T1000 (cell line): ENCODE measurements around the gene ZNF107.
"Not testable (repeated sequence)": the region's sequence is repeated elsewhere in the genome, so short reads cannot be mapped to it uniquely, and the experiment has no call there.

Experiments
- DNase-seq: peaks from one replicate; lab custom pipeline; 2025; ENCODE audit warnings: mixed read lengths; lab: John Stamatoyannopoulos, UW

The ZNF107 gene

DNA sequence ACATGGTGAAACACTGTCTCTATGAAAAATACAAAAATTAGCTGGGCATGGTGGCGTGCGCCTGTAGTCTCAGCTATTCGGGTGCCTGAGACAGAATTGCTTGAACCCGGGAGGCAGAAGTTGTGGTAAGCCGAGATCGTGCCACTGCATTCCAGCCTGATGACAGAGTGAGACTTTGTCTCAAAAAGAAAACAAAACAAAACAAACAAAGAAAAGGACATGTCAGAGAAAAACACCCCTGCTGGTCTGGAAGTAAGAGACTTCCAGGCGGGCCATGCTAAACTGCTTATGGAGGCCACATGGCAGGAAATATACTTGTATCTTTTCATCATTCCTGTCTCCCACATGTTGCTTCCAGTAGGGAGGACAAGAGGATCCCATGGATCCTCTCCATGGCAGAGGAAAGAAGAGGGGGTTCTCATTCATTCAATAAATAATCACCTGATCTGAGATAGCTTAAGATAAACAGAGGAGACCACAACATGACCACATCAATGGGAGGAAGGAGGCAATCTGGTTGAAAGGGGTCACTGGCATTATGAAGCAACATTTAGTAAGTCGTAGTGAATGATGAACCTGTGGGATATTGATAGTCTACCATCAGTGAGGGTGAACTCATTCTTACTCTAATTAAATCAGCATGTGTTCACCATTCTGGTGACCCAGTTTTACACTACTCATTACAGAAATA is 67.8 kb downstream of the ZNF107 start:
- DNase-seq: peak; percentile 18

DNA sequence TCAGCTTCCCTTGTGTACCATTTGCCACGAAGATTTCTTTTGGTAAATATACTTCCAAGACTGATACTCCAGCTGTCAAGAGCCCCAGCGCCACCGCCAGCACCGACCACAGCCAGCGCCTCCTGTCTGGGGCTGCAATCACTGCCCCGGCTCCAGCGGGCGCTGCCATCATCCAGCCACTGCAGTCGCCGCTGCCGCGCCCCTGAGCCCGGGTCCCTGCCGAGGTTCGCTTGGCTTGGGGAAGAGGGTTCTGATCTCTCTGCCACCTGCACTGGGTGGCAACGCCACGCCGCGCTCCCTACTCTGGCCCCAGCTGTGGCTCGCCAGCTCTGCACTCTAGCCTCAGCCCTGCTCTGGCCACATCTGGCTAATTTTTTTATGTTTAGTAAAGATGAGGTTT is 70.6 kb downstream of the ZNF107 start:
- DNase-seq: no peak

DNA sequence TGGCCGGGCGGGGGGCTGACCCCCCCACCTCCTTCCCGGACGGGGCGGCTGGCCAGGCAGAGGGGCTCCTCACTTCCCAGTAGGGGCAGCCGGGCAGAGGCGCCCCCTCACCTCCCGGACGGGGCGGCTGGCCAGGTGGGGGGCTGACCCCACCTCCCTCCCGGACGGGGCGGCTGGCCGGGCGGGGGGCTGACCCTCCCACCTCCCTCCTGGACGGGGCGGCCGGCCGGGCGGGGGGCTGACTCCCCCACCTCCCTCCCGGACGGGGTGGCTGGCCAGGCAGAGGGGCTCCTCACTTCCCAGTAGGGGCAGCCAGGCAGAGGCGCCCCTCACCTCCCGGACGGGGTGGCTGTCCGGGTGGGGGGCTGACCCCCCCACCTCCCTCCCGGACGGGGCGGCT is 72.5 kb downstream of the ZNF107 start:
- DNase-seq: not testable (repeated sequence)

DNA sequence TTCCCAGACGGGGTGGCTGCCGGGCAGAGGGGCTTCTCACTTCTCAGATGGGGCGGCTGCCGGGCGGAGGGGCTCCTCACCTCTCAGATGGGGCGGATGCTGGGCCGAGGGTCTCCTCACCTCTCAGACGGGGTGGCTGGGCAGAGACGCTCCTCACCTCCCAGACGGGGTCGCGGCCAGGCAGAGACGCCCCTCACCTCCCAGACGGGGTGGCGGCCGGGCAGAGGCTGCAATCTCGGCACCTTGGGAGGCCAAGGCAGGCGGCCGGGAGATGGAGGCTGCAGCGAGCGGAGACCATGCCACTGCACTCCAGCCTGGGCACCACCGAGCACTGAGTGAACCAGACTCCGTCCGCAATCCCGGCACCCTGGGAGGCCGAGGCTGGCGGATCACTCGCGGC is 73.0 kb downstream of the ZNF107 start:
- DNase-seq: not testable (repeated sequence)

DNA sequence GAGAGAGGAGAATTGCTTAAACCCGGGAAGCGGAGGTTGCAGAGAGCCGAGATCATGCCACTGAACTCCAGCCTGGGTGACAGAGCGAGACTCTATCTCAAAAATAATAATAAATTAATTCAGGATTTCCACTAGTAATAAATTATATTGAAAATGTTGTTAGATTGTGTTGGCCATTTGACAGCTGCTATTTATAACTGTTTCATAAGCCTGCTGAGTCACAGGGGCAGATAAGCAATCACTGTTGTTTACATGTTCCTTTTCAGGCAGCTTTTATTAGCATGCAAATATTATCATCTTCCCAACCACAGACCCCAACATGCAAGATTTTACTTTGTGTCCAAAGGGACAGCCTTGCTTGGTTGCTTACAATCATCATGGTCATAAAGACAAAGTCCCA is 78.7 kb downstream of the ZNF107 start:
- no peak for DNase-seq

DNA sequence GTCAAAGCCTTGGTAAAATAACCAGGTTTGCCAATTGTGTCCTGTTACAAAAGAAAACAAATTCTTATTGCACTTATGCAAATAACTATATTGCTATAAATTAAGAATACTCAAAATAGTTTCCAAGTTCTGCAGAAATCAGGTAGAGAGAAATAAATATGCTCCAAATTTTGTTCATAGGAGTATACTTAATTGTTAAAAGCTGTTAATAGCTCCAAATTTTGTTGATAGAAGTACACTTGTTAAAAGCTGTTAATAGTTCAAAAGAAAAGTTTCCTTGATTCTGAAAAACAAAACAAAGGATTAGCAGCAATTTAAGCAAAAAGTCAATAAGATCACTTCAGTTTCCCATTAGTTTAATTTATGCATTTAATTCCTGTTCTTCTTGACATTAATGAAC is 81.9 kb downstream of the ZNF107 start:
- DNase-seq: no peak

DNA sequence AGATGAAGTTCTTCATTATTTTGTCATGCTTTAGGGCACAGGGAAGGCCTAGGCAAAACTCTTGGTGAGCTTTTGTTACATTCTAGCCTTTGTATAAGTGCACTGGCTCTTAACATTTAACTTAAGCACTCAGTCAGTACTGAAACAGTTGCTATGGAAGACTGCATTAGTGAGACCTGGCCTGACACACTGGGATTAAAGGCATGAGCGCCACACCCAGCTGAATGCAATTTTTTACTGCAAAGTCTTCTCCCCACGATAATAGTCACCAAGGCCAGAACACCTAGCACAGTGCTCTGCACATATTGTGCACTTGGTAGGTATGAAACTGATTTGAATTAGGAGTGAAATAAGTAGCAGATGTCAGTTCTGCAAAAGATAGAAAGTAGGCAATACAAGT is 87.1 kb downstream of the ZNF107 start:
- no peak for DNase-seq

DNA sequence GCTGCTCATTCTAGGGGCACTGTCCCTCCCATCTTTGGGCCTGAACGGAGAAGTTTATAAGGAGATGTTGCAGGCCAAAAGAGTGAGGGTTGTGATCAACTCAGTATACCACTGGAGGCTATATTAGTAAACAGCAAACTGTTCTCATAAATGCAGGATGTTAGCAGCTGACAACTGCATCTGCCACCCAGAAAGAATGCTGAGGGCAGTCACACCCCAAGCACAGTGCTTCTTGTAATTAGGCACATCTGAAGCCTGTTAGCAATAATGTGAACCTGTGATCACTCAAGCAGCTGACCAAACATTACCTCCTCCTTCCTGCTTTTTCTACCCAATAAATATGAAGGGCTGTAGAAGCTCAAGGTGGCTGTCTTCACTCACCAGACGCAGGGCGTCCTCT is 89.9 kb downstream of the ZNF107 start:
- DNase-seq: no peak

DNA sequence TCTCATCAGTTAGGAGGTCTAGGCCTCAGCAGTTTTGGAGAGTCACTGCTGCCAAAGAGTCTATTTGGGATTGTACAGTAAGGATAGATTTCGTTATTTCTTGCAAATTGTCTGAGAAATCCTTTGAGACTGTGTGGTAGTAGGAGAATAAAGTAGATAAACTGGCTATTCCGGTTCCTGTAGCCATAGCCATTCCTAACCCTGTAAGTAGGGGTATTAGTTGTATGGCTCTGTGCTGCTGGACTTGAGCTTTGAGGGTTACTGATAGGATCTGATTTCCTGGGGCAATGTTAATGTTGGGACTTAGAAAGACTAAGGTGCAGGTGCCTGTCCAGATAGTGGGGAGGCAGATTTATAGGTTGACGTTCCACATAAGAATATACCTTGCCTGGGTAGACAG is 92.2 kb downstream of the ZNF107 start:
- no peak for DNase-seq
